Fibroblast of the conjunctiva (primary cell): Measurements from ENCODE around the gene ITSN2.
"Not testable (repeated sequence)": the region's sequence is repeated elsewhere in the genome, so short reads cannot be mapped to it uniquely, and the experiment has no call there.

Experiments used
- DNase-seq: peaks from one replicate; pipeline ENCODE4 v3.0.0-alpha.2; 2010; ENCODE audit warnings: low read depth

Gene ITSN2

DNA sequence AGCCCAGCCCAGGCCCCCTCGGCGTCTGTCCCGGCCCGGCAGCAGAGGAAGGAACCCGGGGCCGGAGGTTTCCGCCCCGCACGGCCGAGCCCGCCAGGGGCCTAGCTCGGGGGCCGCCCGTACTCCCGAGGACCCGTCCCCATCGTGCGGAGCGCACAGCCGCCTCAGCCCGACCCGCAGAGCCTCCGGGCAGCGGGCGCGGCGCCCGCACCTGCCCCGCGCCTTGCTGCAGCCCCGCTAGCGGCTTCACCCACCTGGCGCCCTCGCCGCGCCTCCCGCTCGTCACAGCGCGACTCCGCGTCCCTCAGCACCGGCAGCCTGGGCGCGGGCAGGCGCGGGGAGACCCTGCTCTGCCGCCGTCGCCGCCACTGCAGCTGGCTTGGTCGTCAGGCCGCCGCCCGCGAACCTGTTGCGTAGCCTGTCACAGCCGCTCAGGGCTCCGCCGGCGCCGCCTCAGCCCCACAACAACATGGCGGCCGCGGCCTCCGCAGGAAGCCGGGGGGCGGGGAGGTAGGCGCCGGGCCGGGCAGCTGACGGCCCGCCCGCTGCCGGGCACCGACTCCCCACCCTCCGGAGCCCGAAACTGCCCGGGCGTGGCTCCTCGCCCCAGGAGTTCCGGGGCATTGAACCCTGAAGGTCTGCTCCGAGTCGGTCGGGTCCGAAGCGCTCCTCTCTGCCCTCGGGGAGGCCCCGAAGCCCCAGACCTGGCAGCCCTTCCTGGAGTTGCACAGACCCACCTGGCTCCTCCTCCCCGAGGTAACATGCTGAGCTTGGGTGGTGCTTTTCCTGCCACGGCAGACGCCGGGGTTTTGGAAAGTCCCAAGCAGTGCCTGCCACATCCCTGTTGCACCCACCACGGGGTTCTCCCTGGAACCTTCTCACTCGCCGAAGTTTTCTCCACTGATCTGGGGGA is at the start of gene ITSN2:
TSS of gene ITSN2 (minus strand) at position 487 of the 913 bp plus-strand sequence. CDS start 32,454 bp downstream, outside the sequence.
- peak; percentile 24 for DNase-seq

DNA sequence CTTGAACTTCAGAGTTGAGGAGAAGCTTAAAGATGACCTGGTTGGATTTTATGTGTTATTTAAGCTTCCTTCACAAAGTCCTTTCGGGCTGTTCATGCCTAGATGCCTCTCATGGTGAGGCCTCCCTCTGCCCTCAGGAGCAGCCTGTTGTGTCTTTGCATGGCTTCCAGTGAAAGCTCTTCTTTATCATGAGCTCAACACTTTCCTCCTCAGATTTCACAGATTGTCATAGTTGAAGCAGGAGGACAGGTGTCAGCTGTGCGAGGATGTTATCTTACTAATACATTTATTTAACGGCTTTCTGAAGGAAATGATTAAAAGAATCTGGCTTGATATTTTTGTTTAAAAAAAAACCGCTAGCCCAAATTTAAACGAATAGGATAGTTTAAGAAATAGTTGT is 48.8 kb upstream of the ITSN2 start:
- DNase-seq: no peak

DNA sequence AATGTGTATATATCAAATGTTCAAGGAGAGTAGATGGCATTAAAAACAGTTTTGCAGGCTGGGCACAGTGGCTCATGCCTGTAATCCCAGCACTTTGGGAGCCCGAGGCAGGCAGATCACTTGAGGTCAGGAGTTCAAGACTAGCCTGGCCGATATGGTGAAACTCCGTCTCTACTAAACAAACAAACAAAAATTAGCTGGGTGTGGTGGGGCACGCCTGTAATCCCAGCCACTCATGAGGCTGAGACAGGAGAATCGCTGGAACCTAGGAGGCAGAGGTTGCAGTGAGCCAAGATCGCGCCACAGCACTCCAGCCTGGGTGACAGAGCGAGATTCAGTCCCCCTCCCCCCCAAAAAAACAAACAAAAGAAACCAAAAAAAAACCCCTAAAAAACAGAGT is 48.4 kb upstream of the ITSN2 start:
- not testable (repeated sequence) for DNase-seq

DNA sequence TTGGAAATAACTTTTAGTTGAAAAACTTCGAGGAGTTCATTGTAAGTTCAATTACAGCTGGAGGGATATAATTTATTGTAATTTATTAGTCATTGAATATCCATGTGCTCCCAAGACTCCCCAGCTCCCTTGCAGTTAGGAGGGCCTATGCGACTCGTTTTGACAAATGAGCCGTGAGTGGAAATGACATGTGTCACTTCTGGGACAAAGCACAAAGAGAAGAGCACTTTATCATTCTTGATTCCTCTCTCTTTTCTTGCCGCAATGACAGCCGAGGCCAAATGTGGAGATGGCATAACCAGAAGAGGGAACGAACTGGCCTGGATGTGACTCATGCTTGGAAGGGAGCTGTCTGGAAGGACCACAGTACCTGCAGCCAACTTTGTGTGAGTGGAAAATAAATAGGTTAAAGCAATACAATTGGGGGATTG is 44.2 kb upstream of the ITSN2 start:
- DNase-seq: no peak

DNA sequence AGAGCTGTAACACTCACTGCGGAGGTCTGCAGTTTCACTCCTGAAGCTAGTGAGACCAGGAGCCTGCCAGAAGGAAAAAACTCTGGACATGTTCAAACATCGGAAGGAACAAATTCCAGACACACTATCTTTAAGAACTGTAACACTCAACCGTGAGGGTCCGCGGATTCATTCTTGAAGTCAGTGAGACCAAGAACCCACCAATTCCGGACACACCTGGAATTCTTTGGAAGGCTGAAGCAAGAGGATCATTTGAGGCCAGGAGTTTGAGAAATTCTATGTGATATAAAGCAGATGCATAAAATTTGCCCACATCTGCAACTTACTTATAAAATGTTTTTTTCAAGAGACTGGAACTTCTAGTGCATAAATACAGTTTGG is 43.5 kb upstream of the ITSN2 start:
- DNase-seq: no peak

DNA sequence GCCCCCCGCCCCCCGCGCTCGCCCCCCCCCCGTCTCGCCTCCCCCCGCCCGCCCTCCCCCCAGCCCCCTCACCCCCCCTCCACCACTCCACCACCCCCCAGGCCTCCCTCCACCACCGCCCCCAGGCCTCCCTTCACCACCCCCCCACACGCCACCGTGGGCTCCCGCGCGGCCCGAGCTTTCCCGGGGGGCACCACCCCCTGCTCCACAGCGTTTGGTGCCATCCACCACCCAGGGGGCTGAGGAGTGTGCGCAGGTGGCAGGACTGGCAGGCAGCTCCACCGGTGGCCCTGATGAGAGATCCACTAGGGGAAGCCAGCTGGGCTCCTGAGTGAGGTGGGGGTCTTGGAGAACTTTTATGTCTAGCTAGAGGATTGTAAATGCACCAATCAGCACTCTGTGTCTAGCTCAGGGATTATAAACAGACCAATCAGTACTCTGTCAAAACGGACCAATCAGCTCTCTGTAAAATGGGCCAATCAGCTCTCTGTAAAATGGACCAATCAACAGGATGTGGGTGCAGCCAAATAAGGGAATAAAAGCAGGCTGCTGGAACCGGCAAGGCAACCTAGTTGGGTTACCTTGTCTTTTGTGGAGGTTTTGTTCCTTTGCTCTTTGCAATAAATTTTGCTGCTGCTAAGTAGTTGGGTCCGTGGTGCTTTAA is 43.0 kb upstream of the ITSN2 start:
- no peak for DNase-seq

DNA sequence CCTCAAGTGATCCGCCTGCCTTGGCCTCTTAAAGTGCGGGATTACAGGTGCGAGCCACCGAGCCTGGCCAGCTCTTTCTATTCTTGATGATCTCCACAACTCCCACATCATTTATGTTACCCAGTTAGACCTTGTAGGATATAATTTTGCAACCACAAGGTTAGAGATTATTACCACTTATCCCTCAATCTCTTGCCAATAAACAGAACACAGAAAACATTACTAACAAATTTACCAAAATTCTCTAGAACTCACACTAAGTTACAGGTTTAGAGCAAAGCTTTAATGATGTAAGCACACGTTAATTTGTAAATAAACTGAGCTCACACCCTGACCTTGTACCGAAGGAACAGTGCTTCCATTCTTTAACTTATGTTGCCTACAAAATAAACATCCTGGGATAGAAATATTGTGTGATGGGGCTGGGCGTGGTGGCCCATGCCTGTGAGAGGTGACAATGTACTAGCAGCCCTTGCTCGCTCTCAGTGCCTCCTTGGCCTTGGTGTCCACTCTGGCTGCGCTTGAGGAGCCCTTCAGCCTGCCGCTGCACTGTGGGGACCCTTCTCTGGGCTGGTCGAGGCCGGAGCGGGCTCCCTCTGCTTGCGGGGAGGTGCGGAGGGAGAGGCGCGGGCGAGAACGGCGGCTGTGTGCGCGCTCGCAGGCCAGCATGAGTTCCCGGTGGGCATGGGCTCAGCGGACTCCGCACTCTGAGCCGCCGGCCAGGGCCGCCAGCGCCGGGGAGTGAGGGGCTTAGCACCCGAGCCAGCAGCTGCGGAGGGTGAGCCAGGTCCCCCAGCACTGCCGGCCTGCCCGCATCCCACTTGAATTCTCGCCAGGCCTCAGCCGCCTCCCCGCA is 42.1 kb upstream of the ITSN2 start:
- no peak for DNase-seq

DNA sequence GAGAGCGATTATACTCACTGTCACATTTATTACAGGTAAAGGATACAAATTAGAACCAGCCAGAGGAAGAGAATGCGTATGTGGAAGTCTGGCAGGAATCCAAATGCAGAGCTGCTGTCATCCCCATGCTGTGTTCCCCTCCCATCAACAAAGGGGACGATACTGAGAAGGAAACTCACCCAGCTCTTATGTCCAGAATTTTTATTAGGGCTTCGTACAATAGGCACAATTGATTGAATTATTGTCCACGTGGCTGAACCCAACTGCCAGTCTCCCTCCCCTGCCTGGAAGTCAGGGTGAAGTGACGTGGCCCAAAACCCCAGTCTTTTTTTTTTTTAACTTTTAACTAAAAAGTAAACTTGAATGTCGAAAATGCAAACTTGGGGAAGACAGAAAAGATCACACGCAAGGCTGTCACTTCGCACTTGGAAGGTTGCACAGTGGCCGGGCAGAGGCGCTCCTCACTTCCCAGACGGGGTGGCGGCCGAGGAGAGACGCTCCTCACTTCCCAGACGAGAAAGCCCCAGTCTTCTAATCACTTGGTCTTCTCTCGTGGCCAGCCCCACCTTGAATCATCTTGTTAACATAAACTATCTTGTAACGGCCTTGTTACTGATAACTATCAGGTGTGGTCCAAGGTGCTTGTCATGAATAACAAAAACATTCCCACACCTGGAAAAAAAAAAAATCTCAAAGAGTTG is 40.0 kb upstream of the ITSN2 start:
- no peak for DNase-seq

DNA sequence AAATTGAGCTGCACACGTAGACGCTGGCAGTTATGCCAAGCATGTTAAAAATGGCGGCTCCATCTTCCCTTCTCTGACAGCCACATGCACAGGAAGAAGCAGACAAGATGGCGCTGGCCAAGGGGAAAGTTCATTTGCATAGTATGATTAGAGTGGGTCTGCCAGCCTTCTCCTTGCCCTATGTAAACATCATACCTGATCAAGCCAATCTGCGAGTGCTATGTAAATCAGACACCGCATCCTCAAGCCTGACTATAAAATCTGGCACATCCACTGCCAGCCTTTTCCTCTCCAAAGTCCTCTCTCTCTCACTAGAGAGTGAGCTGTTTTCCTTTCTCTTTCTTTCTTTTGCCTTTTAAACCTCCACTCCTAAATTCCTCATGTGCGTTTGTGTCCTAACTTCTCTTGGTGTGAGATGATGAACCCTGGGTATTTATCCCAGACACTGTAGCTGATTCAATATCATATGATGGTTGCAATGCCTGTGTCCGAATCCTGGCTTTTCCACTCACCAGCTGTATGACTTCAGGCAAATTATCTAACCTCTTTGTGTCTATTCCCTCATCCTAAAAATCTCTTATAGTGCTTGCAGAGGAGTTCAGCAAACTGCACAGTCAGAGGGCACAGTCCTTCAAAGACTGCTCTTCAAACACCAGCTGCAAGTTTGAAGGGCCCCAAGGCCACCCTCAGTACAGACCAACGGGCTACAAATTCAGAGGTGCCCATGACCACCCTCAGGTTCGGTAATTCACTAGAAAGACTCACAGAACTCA is 39.3 kb upstream of the ITSN2 start:
- DNase-seq: no peak

DNA sequence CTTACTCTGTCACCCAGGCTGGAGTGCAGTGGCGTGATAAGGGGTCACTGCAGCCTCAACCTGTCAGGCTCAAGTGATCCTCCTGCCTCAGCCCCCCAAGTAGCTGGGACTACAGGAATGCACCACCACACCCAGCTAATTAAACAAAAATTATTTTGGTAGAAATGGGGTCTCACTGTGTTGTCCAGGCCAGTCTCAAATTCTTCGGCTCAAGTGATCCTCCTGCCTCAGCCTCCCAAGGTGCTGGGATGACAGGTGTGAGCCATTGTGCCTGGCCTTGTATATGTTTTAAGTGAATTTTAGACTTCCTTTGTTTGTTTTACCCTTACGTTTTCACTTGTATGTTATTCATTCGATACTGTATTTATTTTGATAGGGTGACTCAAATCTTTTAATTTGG is 34.7 kb upstream of the ITSN2 start:
- DNase-seq: no peak

DNA sequence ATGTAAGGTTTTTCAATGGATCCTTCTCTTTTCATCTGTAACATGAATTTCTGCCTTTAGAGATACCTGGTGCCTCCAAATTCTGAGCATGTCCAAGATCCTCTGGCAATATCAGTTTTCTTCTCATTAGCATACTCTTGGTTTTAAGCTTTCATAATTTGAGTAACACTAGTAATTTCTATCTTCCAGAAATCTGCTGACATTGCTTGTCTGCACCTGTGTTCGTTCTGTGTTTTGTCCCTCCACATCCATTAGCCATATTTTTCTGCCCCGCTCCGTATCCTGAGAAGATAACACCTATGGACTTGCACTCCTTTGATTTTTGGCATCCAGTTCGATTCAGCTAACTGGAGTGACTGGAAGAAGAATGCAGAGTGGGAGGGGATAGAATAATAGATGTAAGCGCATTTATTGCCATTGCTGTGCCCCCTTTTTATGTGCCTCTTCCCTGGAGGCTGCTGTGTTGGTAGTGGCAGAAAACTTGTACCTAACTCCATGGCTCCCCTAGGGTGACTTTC is 32.3 kb upstream of the ITSN2 start:
- DNase-seq: no peak

DNA sequence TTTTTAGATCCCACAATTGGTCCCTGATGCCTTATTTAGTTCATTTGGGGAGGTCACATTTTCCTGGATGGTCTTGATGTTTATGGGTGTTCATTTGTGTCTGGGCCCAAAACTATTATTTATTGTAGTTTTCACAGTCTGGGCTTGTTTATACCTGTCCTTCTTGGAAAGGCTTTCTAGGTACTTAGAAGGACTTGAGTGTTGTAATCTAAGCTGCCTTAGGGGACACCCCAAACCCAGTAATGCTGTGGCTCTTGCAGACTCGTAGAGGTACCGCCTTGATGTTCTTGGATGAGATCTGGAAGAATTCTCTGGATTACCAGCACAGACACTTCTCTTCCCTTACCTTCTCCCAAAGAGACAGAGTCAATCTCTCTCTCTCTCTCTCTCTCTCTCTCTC is 25.0 kb upstream of the ITSN2 start:
- DNase-seq: no peak

DNA sequence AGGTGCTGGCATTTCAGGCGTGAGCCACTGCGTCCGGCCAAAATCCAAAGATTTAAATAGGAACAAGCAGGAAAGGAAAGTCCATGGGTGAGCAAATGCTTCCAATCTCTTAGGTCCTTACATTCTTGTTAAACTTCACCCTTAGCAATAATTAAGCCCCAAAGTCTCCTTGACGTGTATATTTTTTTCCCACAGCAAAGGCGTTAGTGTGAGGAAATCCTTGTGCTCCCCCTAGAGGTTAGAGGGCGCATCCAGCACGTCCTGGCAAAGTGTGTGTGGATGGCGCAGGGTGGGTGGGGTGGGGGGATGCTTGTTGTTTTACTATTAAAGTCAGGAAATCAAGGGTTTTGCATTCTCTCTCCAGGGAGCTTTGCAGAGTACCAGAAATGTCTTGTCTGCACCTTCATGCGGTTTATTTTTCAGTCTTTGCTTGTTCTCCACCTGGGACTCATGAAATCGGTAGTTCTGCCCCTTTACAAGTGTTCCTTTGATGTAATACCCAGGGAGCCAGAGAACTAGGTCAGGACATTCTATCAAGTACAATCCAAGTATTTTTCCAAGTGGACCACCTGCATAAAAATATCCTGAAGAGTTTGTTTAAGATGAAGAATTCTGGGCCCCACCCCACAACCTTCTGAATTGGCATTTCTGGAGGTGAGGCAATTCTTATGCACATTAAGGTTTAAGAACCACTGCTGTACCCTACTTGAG is 22.2 kb upstream of the ITSN2 start:
- peak; percentile 51 for DNase-seq

DNA sequence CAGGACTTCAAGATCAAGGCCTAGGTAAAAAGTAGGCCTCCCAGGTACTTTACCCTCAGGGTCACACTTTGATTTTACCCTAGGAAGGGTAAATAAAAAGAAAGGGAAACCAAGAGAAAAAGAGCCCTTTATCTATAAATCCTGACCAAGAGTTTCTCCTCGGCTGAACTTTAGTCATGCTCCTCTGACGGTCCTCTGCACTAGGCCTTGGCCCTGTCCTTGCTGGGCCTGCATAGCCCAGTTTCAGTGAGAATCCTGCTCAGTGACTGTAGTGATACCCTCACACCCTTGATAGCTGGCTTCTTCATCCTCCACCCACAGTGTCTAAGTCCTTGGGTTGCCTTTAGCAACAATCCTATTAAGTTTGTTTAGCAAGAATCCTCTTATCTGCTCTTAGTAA is 20.5 kb upstream of the ITSN2 start:
- DNase-seq: no peak

DNA sequence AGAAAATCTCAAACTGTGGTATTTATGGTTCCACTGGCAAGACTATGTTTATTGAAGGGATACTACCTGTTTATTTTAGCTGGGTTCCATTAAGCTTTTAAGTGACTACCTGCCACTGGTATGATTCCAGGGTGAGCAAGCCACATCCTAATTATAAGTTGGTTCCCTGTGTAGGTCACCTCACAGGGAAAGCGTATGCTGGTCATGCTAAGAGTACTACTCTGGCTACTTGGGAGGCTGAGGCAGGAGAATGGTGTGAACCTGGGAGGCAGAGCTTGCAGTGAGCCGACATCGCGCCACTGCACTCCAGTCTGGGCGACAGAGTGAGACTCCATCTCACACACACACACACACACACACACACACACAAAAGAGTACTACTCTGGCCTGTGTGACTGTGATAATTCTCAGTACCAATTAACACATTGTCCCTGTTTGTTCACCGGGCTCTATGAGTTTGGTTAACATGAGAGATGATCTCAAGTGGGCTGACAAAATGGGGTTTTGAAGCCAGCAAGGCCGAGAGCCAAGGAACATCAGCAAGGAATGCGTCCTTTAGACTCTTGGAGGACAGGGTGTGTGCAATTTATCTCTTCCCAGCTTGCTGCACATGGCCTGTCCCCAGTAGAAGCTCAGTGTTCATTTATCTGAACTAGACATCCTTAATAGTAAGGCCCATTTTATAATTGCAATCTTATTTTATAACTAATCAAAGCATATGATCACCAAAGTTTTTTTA is 15.2 kb upstream of the ITSN2 start:
- no peak for DNase-seq

DNA sequence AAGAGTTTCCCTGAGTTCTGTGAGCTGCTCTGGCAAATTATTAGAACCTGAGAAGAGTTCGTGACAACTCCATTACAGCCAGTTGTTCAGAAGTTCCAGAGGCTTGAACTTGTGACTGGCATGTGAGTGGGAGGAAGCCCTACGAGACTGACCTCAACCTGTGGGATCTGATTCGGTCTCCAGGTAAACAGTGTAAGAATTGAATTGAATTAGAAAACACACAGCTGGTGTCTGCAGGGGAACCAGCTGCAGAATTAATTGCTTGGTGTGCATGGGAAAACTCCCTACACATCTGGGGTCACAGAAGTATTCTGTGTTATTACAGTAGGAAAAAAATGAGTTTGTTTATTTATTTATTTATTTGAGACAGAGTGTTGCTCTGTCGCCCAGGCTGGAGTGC is 14.0 kb upstream of the ITSN2 start:
- DNase-seq: no peak

DNA sequence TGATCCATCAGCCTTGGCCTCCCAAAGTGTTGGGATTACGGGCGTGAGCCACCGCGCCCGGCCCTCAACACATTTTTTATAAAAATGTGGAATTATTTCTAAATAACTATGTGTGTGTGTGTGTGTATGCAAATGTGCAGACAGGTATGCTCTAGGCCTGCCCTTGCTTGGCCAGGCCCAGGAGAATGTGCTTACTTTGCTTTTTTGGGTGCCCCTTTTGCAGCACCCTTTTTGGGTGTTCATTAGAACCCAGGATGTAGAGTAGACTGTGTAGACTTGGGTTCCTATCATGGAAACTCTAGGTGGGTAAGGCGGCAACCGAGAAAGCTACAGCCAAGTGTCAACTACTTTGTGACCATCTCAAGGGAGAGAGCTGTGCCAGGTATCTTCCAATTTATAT is 11.7 kb upstream of the ITSN2 start:
- DNase-seq: no peak

DNA sequence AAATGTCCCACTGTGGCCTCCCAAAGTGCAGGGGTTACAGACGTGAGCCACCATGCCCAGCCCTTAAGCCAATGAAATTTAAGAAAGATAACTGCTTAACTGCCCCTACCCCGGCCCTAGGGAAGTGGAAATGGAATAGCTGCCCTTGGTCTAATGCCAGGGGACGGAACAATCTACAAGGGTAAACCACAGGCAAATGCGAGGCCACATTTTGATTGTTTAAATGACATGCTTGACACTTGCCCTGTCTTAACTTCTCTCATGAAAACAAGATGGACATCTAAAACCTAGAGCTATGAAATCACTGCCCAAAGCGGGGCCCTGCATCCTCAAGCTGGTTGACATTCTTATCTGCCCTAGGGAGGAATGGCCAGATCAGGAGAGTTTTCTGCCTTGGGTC is 5.5 kb upstream of the ITSN2 start:
- no peak for DNase-seq

DNA sequence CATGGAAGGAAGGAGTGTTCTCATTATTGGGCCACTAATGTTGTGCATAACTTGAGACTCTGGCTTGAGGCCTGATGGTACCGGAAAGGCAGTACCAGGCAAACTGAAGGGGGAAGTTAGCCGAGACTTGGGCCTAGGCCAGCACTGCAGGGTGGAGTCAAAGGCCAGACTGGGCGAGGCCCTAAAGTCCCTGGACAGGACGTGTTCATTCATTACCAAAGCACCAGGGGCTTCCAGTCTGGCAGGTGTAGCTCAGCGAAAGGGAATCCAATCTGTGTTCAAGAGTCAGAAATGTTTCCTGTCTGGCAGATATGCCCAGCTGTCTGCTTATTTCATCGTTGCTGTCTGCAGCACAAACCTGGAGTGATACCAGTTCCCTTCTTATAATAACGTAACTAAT is 4.7 kb upstream of the ITSN2 start:
- DNase-seq: peak; percentile 12

DNA sequence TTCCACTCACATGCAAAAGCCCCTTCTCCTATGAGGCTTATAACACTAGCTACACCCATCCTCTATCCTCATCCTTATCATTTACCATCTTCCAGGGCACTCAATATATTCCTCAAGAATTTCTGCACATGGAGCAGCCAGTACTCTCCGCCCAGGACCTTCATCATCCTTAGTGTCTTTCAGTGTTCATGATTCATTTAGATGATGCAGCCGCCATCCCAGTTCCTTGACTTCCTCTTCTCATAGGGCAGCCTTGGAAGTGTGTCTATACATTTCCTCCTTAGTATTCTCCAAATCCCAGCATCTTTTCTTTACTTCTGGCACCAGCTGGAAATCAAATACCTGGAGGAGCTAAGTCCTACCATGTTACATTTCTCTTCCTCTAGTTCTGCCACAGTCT is 3.0 kb upstream of the ITSN2 start:
- DNase-seq: no peak
